ENCODE results near the gene ANKRD30B.

- no peak for TF ChIP-seq CTCF (IDR thresholded peaks at IDR 0.05)
- no peak for TF ChIP-seq POLR2A (IDR thresholded peaks at IDR 0.05)
Observed at GRCh38 chr18:14746897-14747296, 1.1 kb upstream of the ANKRD30B start.

Data from thyroid gland (tissue), 4 donors.